GM19351 (cell line): ENCODE results near the gene C11orf97.
A peak's percentile ranks its signal among the peaks of the same experiment; 100 is the strongest.

Source experiments
- ATAC-seq: cut with Tn5 transposase; IDR thresholded peaks from one replicate; pipeline ENCODE4 v1.9.1; 2021; ENCODE audit warnings: mild to moderate bottlenecking, moderate library complexity; ENCODE audit not compliant: unreplicated experiment

Gene C11orf97

GRCh38 chr11:94524341-94524740 lies 12.1 kb downstream of the C11orf97 start:
- no peak for ATAC-seq

- no peak for ATAC-seq
Observed at GRCh38 chr11:94525546-94526324, 13.5 kb downstream of the C11orf97 start.

GRCh38 chr11:94526645-94527438 lies 14.6 kb downstream of the C11orf97 start:
- no peak for ATAC-seq

GRCh38 chr11:94528551-94528950 lies 16.3 kb downstream of the C11orf97 start:
- no peak for ATAC-seq

GRCh38 chr11:94532211-94532610 lies 19.9 kb downstream of the C11orf97 start:
- ATAC-seq, result no peak

- ATAC-seq, result no peak
Observed at GRCh38 chr11:94533206-94533605, 20.9 kb downstream of the C11orf97 start.

GRCh38 chr11:94533696-94534630 lies 21.7 kb downstream of the C11orf97 start:
- no peak for ATAC-seq

GRCh38 chr11:94536386-94536785 lies 24.1 kb downstream of the C11orf97 start:
- no peak for ATAC-seq

GRCh38 chr11:94537031-94537600 lies 24.9 kb downstream of the C11orf97 start:
- ATAC-seq, result no peak

- ATAC-seq, result no peak
Observed at GRCh38 chr11:94539420-94539819, 27.2 kb downstream of the C11orf97 start.

GRCh38 chr11:94543695-94544645 lies 31.7 kb downstream of the C11orf97 start, which contains the start of gene FUT4:
Gene FUT4, plus strand, starts transcription at chr11:94543921. Its CDS starts 213 bp downstream, at chr11:94544134.
- peak; percentile 85 for ATAC-seq

GRCh38 chr11:94544646-94545263 lies 32.5 kb downstream of the C11orf97 start:
- no peak for ATAC-seq

- ATAC-seq, result no peak
Observed at GRCh38 chr11:94545264-94546161, 33.3 kb downstream of the C11orf97 start.

- ATAC-seq, result no peak
Observed at GRCh38 chr11:94546162-94546470, 33.9 kb downstream of the C11orf97 start.

- no peak for ATAC-seq
Observed at GRCh38 chr11:94546886-94547285, 34.6 kb downstream of the C11orf97 start.

GRCh38 chr11:94549146-94549545 lies 36.9 kb downstream of the C11orf97 start:
- ATAC-seq, result no peak

- ATAC-seq, result no peak
Observed at GRCh38 chr11:94550513-94550912, 38.3 kb downstream of the C11orf97 start.

GRCh38 chr11:94553938-94554337 lies 41.7 kb downstream of the C11orf97 start:
- no peak for ATAC-seq
